Fibroblast of villous mesenchyme (primary cell): ENCODE data around the gene INF2. TPM values are rescaled to one million over a fixed set of nuclear protein-coding genes. Genes with fewer than 3 reads are reported as not detected.

Experiments used
- DNase-seq: peaks from one replicate; pipeline ENCODE4 v3.0.0-alpha.2; 2010; ENCODE audit warnings: low read depth
- H3K4me3 ChIP-seq: 2 replicates; pipeline ENCODE4 v1.5.1; 2011; ENCODE audit warnings: low read depth, mild to moderate bottlenecking, low read length
- CTCF ChIP-seq: IDR thresholded peaks from 2 replicates; pipeline ENCODE4 v1.5.1; 2012; ENCODE audit warnings: low read depth, mild to moderate bottlenecking, low read length; ENCODE audit not compliant: insufficient read depth
- total RNA-seq: library from RNA; depleted of rRNA; stranded (reverse); fragments of >200 nt; gene quantifications from 2 replicates; pipeline ENCODE4 v1.2.3, GENCODE V29; 2012

Gene INF2
- total RNA-seq, 1 donor: 68.7 TPM

- no peak for TF ChIP-seq CTCF
- H3K4me3 ChIP-seq: no peak overlapping the region
- no peak for DNase-seq
Measured at GRCh38 chr14:104693482-104694431, 4.3 kb downstream of the INF2 start.

GRCh38 chr14:104694475-104694950, 5.1 kb downstream of the INF2 start:
- no peak overlapping the region for H3K4me3 ChIP-seq
- TF ChIP-seq CTCF: no peak
- DNase-seq: no peak

- no peak overlapping the region for H3K4me3 ChIP-seq
- DNase-seq: no peak
- no peak for TF ChIP-seq CTCF
Measured at GRCh38 chr14:104694991-104695659, 5.7 kb downstream of the INF2 start.

GRCh38 chr14:104695660-104696000, 6.2 kb downstream of the INF2 start:
- DNase-seq: no peak
- no peak overlapping the region for H3K4me3 ChIP-seq
- no peak for TF ChIP-seq CTCF

- no peak for TF ChIP-seq CTCF
- no peak for DNase-seq
- no peak overlapping the region for H3K4me3 ChIP-seq
Measured at GRCh38 chr14:104696671-104697316, 7.4 kb downstream of the INF2 start.

- no peak overlapping the region for H3K4me3 ChIP-seq
- no peak for TF ChIP-seq CTCF
- no peak for DNase-seq
Measured at GRCh38 chr14:104697317-104697703, 7.9 kb downstream of the INF2 start.
